ENCODE data around the gene KLF16. TPM values are rescaled to one million over a fixed set of nuclear protein-coding genes. Genes with fewer than 3 reads are reported as not detected.

Gene KLF16
- total and polyA plus RNA-seq, 9 of the 15 experiments (the other 6 are each of a cell fraction or from before 2014, with no cell fraction given), result 0.04 to 60.4 (median 6.8) TPM

DNA sequence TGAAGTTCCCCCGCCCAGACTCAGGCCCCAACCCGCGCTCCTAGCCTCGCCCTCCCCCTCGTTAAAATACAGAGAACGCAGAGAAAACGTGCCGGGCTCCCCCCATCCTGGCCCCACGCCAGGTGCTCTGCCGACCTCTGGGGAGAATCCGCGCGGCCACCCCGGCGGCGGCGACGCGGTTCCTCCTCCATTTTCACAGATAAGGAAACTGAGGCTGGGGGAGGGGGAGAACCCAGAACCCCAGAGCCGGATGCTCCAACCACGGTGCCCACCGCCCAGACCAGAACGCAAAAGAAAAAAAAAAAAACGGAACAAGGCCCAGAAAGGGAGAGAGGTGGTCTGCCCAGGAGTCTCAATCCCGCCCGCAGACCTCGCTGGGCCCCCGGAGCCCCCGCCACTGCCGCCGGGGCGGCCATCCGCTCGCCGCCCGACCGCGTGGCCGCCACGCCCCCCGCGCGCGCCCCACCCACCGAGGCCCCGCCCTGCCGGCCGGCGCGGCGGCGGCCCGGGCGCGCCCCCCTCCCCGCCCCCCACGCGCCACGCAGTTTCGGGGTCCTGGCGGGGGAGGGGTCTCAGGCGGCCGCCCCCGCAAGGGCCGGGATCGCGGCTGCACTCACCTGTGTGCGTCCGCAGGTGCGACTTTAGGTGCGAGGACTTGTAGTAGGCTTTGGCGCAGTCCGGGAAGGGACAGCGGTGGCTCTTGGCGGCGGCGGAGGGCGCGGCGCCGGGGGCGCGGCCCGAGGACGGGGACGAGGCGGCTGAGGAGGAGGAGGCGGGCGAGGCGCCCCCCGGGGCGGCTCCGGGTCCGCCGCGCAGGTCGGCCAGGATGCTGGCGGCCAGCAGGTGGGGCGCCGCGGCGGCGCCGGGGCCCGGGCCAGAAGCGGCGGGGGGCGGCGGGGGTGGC, 703 bp downstream of the KLF16 start (continued):
- TF ChIP-seq, protein P1, sequence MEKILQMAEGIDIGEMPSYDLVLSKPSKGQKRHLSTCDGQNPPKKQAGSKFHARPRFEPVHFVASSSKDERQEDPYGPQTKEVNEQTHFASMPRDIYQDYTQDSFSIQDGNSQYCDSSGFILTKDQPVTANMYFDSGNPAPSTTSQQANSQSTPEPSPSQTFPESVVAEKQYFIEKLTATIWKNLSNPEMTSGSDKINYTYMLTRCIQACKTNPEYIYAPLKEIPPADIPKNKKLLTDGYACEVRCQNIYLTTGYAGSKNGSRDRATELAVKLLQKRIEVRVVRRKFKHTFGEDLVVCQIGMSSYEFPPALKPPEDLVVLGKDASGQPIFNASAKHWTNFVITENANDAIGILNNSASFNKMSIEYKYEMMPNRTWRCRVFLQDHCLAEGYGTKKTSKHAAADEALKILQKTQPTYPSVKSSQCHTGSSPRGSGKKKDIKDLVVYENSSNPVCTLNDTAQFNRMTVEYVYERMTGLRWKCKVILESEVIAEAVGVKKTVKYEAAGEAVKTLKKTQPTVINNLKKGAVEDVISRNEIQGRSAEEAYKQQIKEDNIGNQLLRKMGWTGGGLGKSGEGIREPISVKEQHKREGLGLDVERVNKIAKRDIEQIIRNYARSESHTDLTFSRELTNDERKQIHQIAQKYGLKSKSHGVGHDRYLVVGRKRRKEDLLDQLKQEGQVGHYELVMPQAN (IDR thresholded peaks at IDR 0.05; ENCODE audit: borderline replicate concordance), result peak; percentile 77; the same call in 1 of the 2 replicates
- TF ChIP-seq ZNF133 (CRISPR knock-in tag; IDR thresholded peaks at IDR 0.05) (no peak), TBP (optimal IDR thresholded peaks at IDR 0.05; ENCODE audit: low read depth, low read length) (peak; percentile 39), ZNF644 (tag; IDR thresholded peaks at IDR 0.05; ENCODE audit: low read depth) (no peak), CREBBP (IDR thresholded peaks at IDR 0.05; ENCODE audit: low read depth, low read length) (no peak), NFYB (IDR thresholded peaks at IDR 0.05; ENCODE audit: extremely low read depth, insufficient read length) (no peak), ZC3H4 (CRISPR knock-in tag; IDR thresholded peaks at IDR 0.05; ENCODE audit: borderline replicate concordance) (no peak), ESRRB (CRISPR knock-in tag; IDR thresholded peaks at IDR 0.05; ENCODE audit: borderline replicate concordance) (no peak), POLR3A (IDR thresholded peaks at IDR 0.05; ENCODE audit: borderline replicate concordance, extremely low read depth, insufficient read depth, insufficient read length) (no peak), SOX6 (IDR thresholded peaks at IDR 0.05) (no peak), NFATC3 (IDR thresholded peaks at IDR 0.05) (no peak), CSDE1 (IDR thresholded peaks at IDR 0.05) (no peak), BHLHE40 (IDR thresholded peaks at IDR 0.05; ENCODE audit: low read length) (peak; percentile 91), ZNF436 (CRISPR knock-in tag; IDR thresholded peaks at IDR 0.05) (peak; percentile 62), RBBP5 (IDR thresholded peaks at IDR 0.05; ENCODE audit: borderline replicate concordance, insufficient read depth, low read length, poor library complexity, severe bottlenecking) (peak; percentile 39), EWSR1 (IDR thresholded peaks at IDR 0.05; ENCODE audit: borderline replicate concordance, low read depth, partially characterized antibody) (no peak), NR1H2 (CRISPR knock-in tag; IDR thresholded peaks at IDR 0.05) (no peak), ZNF551 (CRISPR knock-in tag; IDR thresholded peaks at IDR 0.05) (no peak), KDM2B (CRISPR knock-in tag; IDR thresholded peaks at IDR 0.05) (no peak), SAP30 (IDR thresholded peaks at IDR 0.05; ENCODE audit: borderline replicate concordance, insufficient read depth, low read depth, low read length, poor library complexity, severe bottlenecking) (peak; percentile 81), ZNF184 (CRISPR knock-in tag; IDR thresholded peaks at IDR 0.05) (no peak), MCM7 (IDR thresholded peaks at IDR 0.05) (no peak), ZNF232 (CRISPR knock-in tag; IDR thresholded peaks at IDR 0.05) (no peak), RB1 (IDR thresholded peaks at IDR 0.05; ENCODE audit: low read depth) (peak; percentile 81), ZNF121 (CRISPR knock-in tag; conservative IDR thresholded peaks at IDR 0.05) (no peak; the same call in 1 of the 2 replicates)
- TF ChIP-seq, protein P2, sequence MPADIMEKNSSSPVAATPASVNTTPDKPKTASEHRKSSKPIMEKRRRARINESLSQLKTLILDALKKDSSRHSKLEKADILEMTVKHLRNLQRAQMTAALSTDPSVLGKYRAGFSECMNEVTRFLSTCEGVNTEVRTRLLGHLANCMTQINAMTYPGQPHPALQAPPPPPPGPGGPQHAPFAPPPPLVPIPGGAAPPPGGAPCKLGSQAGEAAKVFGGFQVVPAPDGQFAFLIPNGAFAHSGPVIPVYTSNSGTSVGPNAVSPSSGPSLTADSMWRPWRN (IDR thresholded peaks at IDR 0.05; ENCODE audit: low read depth), result no peak
- TF ChIP-seq, protein P3, sequence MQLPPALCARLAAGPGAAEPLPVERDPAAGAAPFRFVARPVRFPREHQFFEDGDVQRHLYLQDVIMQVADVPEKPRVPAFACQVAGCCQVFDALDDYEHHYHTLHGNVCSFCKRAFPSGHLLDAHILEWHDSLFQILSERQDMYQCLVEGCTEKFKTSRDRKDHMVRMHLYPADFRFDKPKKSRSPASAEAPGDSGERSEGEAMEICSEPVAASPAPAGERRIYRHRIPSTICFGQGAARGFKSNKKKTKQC (CRISPR knock-in tag; IDR thresholded peaks at IDR 0.05), result no peak
